Natural killer cell treated with Interleukin-12 subunit alpha and Interleukin-12 subunit beta and Interleukin-15 and Interleukin-18, amount 100 ng/mL, for 72 hours (primary cell): ENCODE results near the gene PLAC1. TPM values are rescaled to one million over a fixed set of nuclear protein-coding genes. Genes with fewer than 3 reads are reported as not detected.

Experiments
- ATAC-seq, 2 donors: fragments of 150-1000 bp; cut with Tn5 transposase in 1 of 2; sonication (Bioruptor Pico), chemical (Tn5 transposase) in 1 of 2; 2 replicates each; pipeline ENCODE4 v1.10.0; 2021
- DNase-seq: peaks from one replicate; pipeline ENCODE4 v3.0.0; 2022; ENCODE audit warnings: low spot score
- H3K27ac Mint-ChIP-seq, 2 donors: 1 replicate in 1 of 2; 2 replicates in 1 of 2; pipeline ENCODE4 v1.8.0; 2022; ENCODE audit warnings: mixed read lengths in 2 of 2, mild to moderate bottlenecking in 1 of 2, moderate library complexity in 1 of 2
- H3K27me3 Mint-ChIP-seq, 2 donors: 1 replicate in 1 of 2; 2 replicates in 1 of 2; pipeline ENCODE4 v1.8.0; 2022; ENCODE audit warnings: mixed read lengths in 2 of 2
- H3K36me3 Mint-ChIP-seq: one replicate; pipeline ENCODE4 v1.8.0; 2022; ENCODE audit warnings: mixed read lengths
- H3K4me1 Mint-ChIP-seq, 2 donors: 1 replicate in 1 of 2; 2 replicates in 1 of 2; pipeline ENCODE4 v1.8.0; 2022; ENCODE audit warnings: low read depth in 2 of 2, mixed read lengths in 2 of 2, mild to moderate bottlenecking in 1 of 2
- H3K4me3 Mint-ChIP-seq: one replicate; pipeline ENCODE4 v1.8.0; 2022; ENCODE audit warnings: mixed read lengths
- H3K9me3 Mint-ChIP-seq: 2 replicates; pipeline ENCODE4 v1.8.0; 2022; ENCODE audit warnings: mixed read lengths
- total RNA-seq, 2 donors: library from RNA; stranded (reverse); gene quantifications; one replicate each; pipeline ENCODE4 v1.2.3, GENCODE V29; 2022

Gene PLAC1, protein sequence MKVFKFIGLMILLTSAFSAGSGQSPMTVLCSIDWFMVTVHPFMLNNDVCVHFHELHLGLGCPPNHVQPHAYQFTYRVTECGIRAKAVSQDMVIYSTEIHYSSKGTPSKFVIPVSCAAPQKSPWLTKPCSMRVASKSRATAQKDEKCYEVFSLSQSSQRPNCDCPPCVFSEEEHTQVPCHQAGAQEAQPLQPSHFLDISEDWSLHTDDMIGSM
- not detected for total RNA-seq

DNA sequence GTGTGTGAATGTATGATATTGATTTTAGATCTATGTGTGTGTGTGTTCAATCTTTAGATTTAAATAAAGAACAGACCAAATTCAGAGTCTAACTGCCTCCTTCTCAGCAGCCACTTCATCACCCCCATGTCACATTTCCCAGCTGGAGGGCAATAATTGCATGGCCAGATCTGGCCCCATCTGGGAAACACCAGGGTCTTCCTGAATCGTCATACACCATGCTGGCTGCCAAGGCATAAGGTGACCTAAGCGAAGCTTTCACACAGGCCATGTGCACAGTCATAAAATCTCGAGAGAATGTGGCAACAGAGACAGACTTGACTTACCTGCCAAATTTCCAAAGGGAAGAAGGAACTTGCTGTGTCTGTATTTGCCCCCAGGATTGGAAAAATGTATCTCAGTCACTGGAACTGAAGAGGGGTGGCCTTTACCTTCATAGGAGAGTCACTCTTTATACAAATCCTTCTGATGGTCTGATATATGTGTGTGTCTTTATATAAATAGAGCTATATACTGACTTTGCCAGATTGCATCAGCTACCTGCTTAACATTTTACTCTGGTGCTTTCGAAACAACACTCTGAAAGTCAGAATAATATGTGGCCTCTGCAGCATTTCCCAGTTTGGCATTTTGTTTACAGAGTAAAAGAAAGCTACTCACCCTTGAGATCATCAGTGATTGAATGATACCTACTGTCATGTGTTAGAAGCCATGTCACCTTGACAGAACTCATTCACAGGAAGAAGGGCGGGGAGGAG is at the start of gene PLAC1:
PLAC1 (minus strand) TSS at position 470 of the 758 bp plus-strand sequence. CDS start 91,789 bp downstream, outside the sequence.
- Mint-ChIP-seq H3K9me3 (no peaks in the 10 kb centered on the region), H3K4me1 (no peaks in the 10 kb centered on the region), H3K27me3 (peaks cover 26 to 32% of the 10 kb centered on the region in 2 donors), H3K36me3 (no peaks in the 10 kb centered on the region), H3K4me3 (no peak within 1 kb of the TSS), H3K27ac (no peak within 1 kb of the TSS)
- ATAC-seq: no peak
- DNase-seq: no peak

DNA sequence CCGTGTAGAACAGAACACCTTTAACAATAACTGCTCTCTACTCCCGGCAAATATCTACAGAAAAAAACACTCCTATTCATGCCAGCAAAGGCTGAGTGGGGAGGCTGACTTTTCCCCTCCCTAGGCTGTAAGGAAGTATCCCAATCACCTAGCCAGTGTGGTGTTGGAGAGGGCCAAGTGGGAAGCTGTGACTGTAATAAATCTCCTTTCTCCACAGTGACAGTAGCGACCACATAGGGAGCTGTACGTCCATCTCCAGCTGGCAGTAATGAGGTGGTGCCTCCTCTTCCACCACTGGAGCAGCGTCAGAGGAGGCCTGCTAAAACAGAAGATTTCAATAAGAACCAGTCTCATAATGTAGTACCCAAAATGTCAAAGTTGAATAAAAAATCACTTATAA is 47.9 kb upstream of the PLAC1 start:
- Mint-ChIP-seq H3K27me3 (peaks cover 0 to 13% of the 10 kb centered on the region in 2 donors), H3K36me3 (no peaks in the 10 kb centered on the region), H3K9me3 (no peaks in the 10 kb centered on the region), H3K4me3 (no peak overlapping the region), H3K27ac (no peak overlapping the region), H3K4me1 (no peaks in the 10 kb centered on the region)
- ATAC-seq: no peak
- DNase-seq: no peak

- Mint-ChIP-seq H3K36me3 (no peaks in the 10 kb centered on the region), H3K4me3 (no peak overlapping the region), H3K27ac (no peak overlapping the region), H3K9me3 (no peaks in the 10 kb centered on the region), H3K27me3 (peaks cover 0 to 15% of the 10 kb centered on the region in 2 donors), H3K4me1 (peaks cover 0 to 7% of the 10 kb centered on the region in 2 donors)
- ATAC-seq (no peak), DNase-seq (no peak)
These were observed 37.7 kb upstream of the PLAC1 start for GRCh38 chrX:134695999-134696398.

DNA sequence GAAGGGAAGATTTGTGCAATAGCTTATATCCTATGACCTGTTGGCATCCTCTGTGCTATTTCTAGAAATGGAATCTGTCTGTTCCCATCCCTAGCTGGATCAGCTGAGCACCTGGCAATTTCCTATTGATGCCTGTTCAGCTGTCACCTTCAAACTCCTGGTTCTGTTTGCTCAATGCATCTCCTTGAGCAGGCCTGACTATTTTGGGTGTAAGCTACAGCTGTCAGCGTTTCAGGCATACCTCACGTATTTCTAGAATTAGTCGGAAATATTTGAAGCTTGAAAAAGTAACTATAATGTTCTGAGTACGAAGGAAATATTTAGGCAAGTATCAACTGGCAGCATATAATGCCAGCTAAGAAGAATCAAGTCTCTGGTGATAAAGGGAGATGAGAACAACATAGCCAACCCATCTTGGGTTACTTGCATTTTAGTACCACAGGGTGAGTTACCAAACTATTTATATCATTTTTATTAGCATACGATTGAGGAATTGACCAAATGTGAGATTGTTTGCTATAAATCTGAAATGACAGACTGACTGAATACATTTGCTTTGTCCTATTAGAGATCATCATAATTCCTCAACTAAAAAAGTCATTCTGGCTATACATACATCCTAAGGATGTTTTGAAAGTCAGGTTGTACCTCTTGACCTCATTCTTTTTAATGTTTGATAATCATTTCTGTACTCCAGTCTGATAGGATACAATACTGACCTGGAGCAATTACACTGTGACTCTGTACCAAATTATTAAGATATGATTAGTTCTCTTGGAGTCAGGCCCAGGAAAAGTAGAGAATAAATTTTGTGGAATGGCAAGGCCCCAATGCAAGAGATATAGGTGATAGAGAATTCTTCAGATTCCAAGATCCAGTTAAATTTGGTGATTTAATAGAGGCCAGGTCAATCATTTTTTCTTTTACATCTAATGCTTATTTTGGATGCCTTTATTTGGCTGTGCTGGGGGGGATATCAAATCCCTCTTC is 36.4 kb upstream of the PLAC1 start:
- Mint-ChIP-seq H3K4me1 (peaks cover 0 to 7% of the 10 kb centered on the region in 2 donors), H3K27me3 (peaks cover 0 to 15% of the 10 kb centered on the region in 2 donors), H3K27ac (no peak overlapping the region), H3K4me3 (no peak overlapping the region), H3K36me3 (no peaks in the 10 kb centered on the region), H3K9me3 (no peaks in the 10 kb centered on the region)
- DNase-seq: no peak
- ATAC-seq: no peak

- Mint-ChIP-seq H3K4me1 (peaks cover 0 to 7% of the 10 kb centered on the region in 2 donors), H3K27me3 (peaks cover 7 to 21% of the 10 kb centered on the region in 2 donors), H3K36me3 (no peaks in the 10 kb centered on the region), H3K4me3 (peak overlapping the region; percentile 16), H3K9me3 (no peaks in the 10 kb centered on the region), H3K27ac (no peak overlapping the region)
- DNase-seq (no peak), ATAC-seq (no peak)
These were observed 35.4 kb upstream of the PLAC1 start for GRCh38 chrX:134693644-134694043.

GRCh38 chrX:134692990-134693389 is 34.7 kb upstream of the PLAC1 start:
- ATAC-seq: no peak
- H3K27me3 Mint-ChIP-seq: peaks cover 7 to 18% of the 10 kb centered on the region in 2 donors

DNA sequence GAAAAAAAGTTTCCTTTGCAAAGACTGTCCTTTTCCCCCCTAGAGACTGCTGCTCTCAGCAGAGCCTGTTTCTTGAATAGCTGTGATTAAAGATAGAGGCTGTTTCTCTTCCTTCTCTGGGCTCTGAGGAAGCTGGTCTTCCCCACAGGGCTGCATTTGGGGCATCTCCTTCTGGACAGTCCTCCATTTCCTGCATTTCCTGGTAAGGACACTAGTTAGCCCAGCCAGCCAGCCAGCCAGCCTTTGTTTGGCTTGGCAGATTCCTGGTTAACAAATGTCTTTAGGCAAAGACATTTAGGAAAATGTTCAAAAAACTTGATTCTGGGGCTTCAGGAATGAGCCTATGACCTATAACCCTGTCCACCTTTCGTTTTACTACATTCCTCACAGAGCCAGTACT is 34.0 kb upstream of the PLAC1 start:
- Mint-ChIP-seq H3K4me1 (peaks cover 0 to 7% of the 10 kb centered on the region in 2 donors), H3K27ac (no peak overlapping the region), H3K36me3 (no peaks in the 10 kb centered on the region), H3K27me3 (peaks cover 7 to 18% of the 10 kb centered on the region in 2 donors), H3K4me3 (no peak overlapping the region), H3K9me3 (no peaks in the 10 kb centered on the region)
- no peak for DNase-seq
- no peak for ATAC-seq

More at GRCh38 chrX:134692990-134693389, 34.7 kb upstream of the PLAC1 start:
- H3K4me1 Mint-ChIP-seq: peaks cover 0 to 7% of the 10 kb centered on the region in 2 donors
- H3K36me3 Mint-ChIP-seq: no peaks in the 10 kb centered on the region
- peak overlapping the region; percentile 16 for H3K4me3 Mint-ChIP-seq
- H3K9me3 Mint-ChIP-seq: no peaks in the 10 kb centered on the region
- DNase-seq: no peak
- no peak overlapping the region for H3K27ac Mint-ChIP-seq

GRCh38 chrX:134691453-134691852 is 33.2 kb upstream of the PLAC1 start:
- no peak overlapping the region for H3K4me3 Mint-ChIP-seq
- H3K36me3 Mint-ChIP-seq: no peaks in the 10 kb centered on the region
- H3K4me1 Mint-ChIP-seq: peaks cover 0 to 7% of the 10 kb centered on the region in 2 donors
- no peaks in the 10 kb centered on the region for H3K9me3 Mint-ChIP-seq
- no peak overlapping the region for H3K27ac Mint-ChIP-seq
- H3K27me3 Mint-ChIP-seq: peaks cover 7 to 18% of the 10 kb centered on the region in 2 donors
- ATAC-seq (no peak), DNase-seq (no peak)

GRCh38 chrX:134688839-134689238 is 30.6 kb upstream of the PLAC1 start:
- Mint-ChIP-seq H3K4me3 (no peak overlapping the region), H3K27ac (no peak overlapping the region), H3K9me3 (no peaks in the 10 kb centered on the region), H3K27me3 (peaks cover 7 to 26% of the 10 kb centered on the region in 2 donors), H3K4me1 (peaks cover 0 to 7% of the 10 kb centered on the region in 2 donors), H3K36me3 (no peaks in the 10 kb centered on the region)
- no peak for DNase-seq
- ATAC-seq: no peak

DNA sequence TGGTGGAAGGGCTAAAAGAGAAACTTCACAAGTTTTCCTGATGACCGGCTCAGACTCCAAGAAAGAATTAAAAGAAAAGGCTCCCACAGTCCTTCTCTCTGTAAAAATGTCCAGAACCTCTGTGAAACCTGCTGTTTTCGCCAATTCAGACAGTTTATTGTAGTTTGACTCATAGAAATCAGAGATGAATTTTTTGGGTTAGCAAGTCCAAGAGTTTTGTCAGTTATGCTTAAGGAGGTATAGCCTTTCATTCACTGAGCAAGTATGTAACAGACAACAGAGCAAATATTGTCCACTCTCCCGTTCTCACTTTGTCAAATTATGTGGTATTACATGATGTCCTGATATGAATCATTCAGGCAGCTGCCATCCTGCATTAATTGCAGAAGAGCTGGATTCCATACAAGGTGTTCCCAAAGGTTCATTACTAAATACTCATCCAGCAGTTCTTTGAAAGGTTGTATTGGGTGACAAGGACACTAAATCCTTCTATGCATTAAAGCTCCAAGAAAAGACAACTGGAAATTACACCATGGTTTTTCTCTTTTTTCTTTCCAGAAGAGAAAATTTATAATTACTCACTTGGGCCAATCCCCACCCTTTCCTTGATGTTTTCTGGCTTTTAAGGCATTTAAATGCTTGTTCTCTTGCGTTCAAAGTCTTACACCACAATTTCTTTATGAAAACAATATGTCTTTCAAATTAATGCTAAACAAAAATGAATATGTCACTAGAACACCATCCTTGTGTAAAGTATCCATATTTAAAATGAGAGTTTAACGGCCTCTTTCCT is 30.0 kb upstream of the PLAC1 start:
- Mint-ChIP-seq H3K27me3 (peaks cover 7 to 23% of the 10 kb centered on the region in 2 donors), H3K4me3 (no peak overlapping the region), H3K9me3 (no peaks in the 10 kb centered on the region), H3K27ac (no peak overlapping the region), H3K36me3 (no peaks in the 10 kb centered on the region), H3K4me1 (peaks cover 0 to 4% of the 10 kb centered on the region in 2 donors)
- ATAC-seq (no peak), DNase-seq (no peak)

- DNase-seq (no peak), ATAC-seq (no peak)
- Mint-ChIP-seq H3K27ac (no peak overlapping the region), H3K4me1 (no peaks in the 10 kb centered on the region), H3K27me3 (peaks cover 7 to 21% of the 10 kb centered on the region in 2 donors), H3K36me3 (no peaks in the 10 kb centered on the region), H3K9me3 (no peaks in the 10 kb centered on the region), H3K4me3 (no peak overlapping the region)
These were observed 27.4 kb upstream of the PLAC1 start for GRCh38 chrX:134685668-134686067.

DNA sequence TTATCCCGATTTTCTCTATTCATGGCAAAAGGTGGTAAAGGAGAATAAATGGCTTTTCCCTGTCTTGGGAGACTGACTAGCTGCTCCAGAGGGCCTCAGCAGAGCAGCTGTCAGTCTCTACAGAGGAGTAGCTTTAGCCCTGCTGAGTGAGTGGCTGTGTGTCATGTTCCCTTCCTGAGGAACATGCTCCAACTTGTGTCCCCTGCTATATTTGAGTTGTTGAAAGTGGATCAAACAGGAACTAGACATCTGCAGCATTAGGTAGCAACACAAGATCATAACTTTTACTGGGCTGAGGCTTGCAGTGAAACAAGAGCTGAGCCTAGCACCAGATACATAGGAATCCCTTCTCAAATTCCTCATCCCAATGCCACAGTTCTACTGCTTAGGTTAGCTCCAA is 26.7 kb upstream of the PLAC1 start:
- Mint-ChIP-seq H3K4me3 (no peak overlapping the region), H3K27me3 (peaks cover 7 to 20% of the 10 kb centered on the region in 2 donors), H3K36me3 (no peaks in the 10 kb centered on the region), H3K4me1 (no peaks in the 10 kb centered on the region), H3K27ac (no peak overlapping the region), H3K9me3 (no peaks in the 10 kb centered on the region)
- no peak for ATAC-seq
- DNase-seq: no peak
